Measurements from ENCODE around the gene HDAC4.

HDAC4 gene

DNA sequence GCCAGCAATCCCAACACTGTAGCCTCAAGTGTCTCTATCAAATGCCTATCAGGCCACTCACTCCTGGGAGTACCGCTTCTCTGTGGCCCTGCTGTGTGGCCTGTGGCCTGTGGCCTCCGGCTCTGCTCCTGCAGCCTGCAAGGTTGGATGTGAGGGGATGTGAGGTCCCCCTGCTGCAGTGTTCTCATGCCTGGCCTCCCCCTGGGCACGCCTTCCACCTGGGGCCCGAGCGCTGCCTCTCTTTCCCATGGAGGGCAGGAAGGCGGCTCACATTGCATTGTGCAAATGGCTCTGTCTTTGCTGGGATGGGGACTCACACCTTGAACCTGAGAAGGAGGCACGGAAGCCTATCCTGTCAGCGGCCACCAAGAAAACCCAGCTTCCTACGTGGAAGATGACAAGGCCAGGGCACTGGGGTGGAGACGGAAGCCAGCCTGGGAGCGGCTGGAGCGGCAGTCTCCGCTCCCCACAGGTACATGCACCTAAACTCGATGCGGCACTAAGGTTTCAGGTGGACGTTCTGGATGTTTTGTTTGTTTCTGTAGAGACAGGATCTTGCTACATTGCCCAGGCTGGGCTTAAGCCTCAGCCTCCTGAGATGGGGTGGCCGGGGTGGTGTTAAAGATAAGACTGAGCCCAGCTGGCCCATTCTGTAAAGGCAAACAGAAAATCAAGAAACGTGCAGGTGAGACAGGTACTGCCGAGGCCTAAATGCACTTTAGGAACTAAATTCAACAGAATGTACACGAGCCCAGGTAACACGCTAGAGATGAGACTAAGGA lies 140.1 kb downstream of the HDAC4 start:
- no peak overlapping the region for H3K9ac ChIP-seq (ENCODE audit: low read depth in 1 of 2, low read length in 2 of 2)
- no peaks in the 10 kb centered on the region for H3K27me3 ChIP-seq (ENCODE audit: control insufficient read depth in 2 of 2, insufficient read depth in 2 of 2, low read length in 2 of 2)
- no peak overlapping the region for H3K4me3 ChIP-seq (ENCODE audit: low read length in 2 of 2)
- peaks cover 18 to 27% of the 10 kb centered on the region in 2 donors for H3K4me1 ChIP-seq (ENCODE audit: control insufficient read depth in 2 of 2, insufficient read depth in 2 of 2, low read length in 2 of 2)
- no peak overlapping the region for H3K27ac ChIP-seq (ENCODE audit: low read depth in 2 of 2, low read length in 2 of 2)
- no peaks in the 10 kb centered on the region for H3K9me3 ChIP-seq (ENCODE audit: control insufficient read depth in 2 of 2, low read length in 2 of 2)
- H3K36me3 ChIP-seq (ENCODE audit: control insufficient read depth in 2 of 2, insufficient read depth in 2 of 2, low read length in 2 of 2), result peaks cover 0 to 3% of the 10 kb centered on the region in 2 donors

DNA sequence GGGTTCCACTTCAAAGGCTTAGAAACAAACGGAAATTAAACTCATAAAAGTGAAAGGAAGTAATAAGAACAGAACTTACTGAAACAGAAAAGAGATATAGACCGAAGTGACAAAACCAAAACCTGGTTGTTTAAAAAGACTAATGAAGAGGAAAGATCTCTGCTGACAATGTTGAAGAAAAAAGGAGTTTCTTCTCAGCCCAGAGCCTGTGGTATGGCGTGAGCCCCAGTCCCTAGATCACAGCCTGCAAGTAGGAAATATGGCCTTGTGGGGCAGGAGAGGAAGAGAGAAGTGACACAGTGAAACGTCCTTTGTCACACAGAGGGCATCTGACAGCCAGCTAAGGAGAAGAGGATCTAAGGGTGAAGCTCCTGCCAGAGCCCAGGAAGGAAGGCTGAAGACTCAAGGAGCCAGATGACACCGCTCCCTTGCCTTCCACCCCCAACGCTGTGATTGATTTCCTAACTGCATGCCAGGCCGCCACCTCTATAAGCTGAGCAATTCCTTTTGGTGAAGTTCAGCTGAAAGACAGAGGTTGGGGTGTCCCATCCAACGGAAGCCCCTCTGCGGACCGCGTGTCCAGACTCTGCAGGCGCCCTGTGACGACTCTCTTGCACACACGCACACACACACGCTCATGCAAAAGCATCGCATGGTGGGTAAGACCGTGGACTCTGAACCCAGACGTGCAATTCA lies 141.1 kb downstream of the HDAC4 start:
- H3K4me3 ChIP-seq (ENCODE audit: low read length in 2 of 2), result peak overlapping the region in 1 of 2 donors; percentile 9

DNA sequence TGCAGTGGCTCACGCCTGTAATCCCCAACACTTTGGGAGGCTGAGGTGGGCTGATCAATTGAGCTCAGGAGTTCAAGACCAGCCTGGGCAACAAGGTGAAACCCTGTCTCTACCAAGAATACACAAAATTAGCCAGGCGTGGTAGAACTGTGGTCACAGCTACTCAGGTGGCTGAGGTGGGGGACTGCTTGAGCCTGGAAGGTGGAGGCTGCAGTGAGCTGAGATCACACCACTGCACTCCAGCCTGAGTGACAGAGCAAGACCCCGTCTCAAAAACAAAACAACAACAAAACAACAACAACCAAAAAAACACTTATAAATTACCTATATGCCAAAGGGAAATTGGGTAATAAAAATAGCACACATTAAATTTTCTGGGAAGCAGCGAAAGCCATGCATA lies 141.6 kb downstream of the HDAC4 start:
- H3K4me1 ChIP-seq (ENCODE audit: control insufficient read depth in 2 of 2, insufficient read depth in 2 of 2, low read length in 2 of 2), result peaks cover 3 to 14% of the 10 kb centered on the region in 2 donors
- H3K27ac ChIP-seq (ENCODE audit: low read depth in 2 of 2, low read length in 2 of 2), result no peak overlapping the region
- no peak overlapping the region for H3K9ac ChIP-seq (ENCODE audit: low read depth in 1 of 2, low read length in 2 of 2)
- no peaks in the 10 kb centered on the region for H3K9me3 ChIP-seq (ENCODE audit: control insufficient read depth in 2 of 2, low read length in 2 of 2)
- peaks cover 0 to 3% of the 10 kb centered on the region in 2 donors for H3K36me3 ChIP-seq (ENCODE audit: control insufficient read depth in 2 of 2, insufficient read depth in 2 of 2, low read length in 2 of 2)
- no peaks in the 10 kb centered on the region for H3K27me3 ChIP-seq (ENCODE audit: control insufficient read depth in 2 of 2, insufficient read depth in 2 of 2, low read length in 2 of 2)
- H3K4me3 ChIP-seq (ENCODE audit: low read length in 2 of 2), result peak overlapping the region in 1 of 2 donors; percentile 9

More for the DNA sequence above, 141.1 kb downstream of the HDAC4 start:
- H3K27me3 ChIP-seq (ENCODE audit: control insufficient read depth in 2 of 2, insufficient read depth in 2 of 2, low read length in 2 of 2), result no peaks in the 10 kb centered on the region
- peaks cover 0 to 3% of the 10 kb centered on the region in 2 donors for H3K36me3 ChIP-seq (ENCODE audit: control insufficient read depth in 2 of 2, insufficient read depth in 2 of 2, low read length in 2 of 2)
- H3K27ac ChIP-seq (ENCODE audit: low read depth in 2 of 2, low read length in 2 of 2), result peak overlapping the region in 1 of 2 donors; percentile 38
- peaks cover 9 to 17% of the 10 kb centered on the region in 2 donors for H3K4me1 ChIP-seq (ENCODE audit: control insufficient read depth in 2 of 2, insufficient read depth in 2 of 2, low read length in 2 of 2)
- no peak overlapping the region for H3K9ac ChIP-seq (ENCODE audit: low read depth in 1 of 2, low read length in 2 of 2)
- no peaks in the 10 kb centered on the region for H3K9me3 ChIP-seq (ENCODE audit: control insufficient read depth in 2 of 2, low read length in 2 of 2)

DNA sequence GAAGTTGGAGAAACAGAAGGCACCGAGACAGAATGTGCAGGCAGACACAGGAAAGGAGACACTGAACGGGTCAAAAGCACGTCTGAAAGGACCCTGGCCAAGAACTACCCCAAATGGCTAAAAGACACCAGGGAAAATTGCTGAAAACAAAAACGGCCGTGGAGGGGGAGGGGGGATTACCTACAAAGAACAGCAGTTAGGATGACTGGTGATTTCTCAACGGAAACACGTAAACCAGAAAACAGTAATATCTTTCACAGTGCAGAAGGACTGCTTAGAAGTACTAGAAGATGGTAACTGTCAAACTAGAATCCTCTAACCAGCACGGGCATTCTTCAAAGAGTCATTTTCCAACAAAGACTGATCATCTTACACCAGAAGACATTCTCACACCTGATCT lies 142.6 kb downstream of the HDAC4 start:
- Histone ChIP-seq H3K27ac (ENCODE audit: low read depth in 2 of 2, low read length in 2 of 2) (no peak overlapping the region), H3K36me3 (ENCODE audit: control insufficient read depth in 2 of 2, insufficient read depth in 2 of 2, low read length in 2 of 2) (peaks cover 0 to 3% of the 10 kb centered on the region in 2 donors), H3K9ac (ENCODE audit: low read depth in 1 of 2, low read length in 2 of 2) (no peak overlapping the region), H3K9me3 (ENCODE audit: control insufficient read depth in 2 of 2, low read length in 2 of 2) (no peaks in the 10 kb centered on the region), H3K4me3 (ENCODE audit: low read length in 2 of 2) (no peak overlapping the region), H3K4me1 (ENCODE audit: control insufficient read depth in 2 of 2, insufficient read depth in 2 of 2, low read length in 2 of 2) (peaks cover 0 to 9% of the 10 kb centered on the region in 2 donors), H3K27me3 (ENCODE audit: control insufficient read depth in 2 of 2, insufficient read depth in 2 of 2, low read length in 2 of 2) (no peaks in the 10 kb centered on the region)

DNA sequence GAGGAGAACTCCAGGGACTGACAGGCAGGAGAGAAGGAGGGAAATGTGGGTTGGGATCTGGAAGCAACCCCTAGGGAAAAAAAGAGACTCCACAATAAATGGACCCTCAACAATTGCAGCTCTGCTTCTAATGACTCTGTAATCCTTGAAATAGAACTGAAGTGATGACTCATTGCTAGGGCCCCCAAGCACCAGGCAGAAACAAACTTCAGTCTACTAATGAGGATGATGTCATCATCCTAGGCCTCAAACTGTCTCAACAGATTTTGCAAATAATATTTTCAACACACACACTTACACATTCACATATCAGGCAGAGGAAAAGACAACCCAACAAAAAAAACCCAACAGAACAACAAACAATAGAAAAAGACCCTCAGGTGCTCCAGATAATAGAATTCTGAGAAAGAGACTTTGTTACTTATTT lies 143.3 kb downstream of the HDAC4 start:
- Histone ChIP-seq H3K27me3 (ENCODE audit: control insufficient read depth in 2 of 2, insufficient read depth in 2 of 2, low read length in 2 of 2) (no peaks in the 10 kb centered on the region), H3K9ac (ENCODE audit: low read depth in 1 of 2, low read length in 2 of 2) (no peak overlapping the region), H3K4me1 (ENCODE audit: control insufficient read depth in 2 of 2, insufficient read depth in 2 of 2, low read length in 2 of 2) (peaks cover 0 to 9% of the 10 kb centered on the region in 2 donors), H3K27ac (ENCODE audit: low read depth in 2 of 2, low read length in 2 of 2) (no peak overlapping the region), H3K36me3 (ENCODE audit: control insufficient read depth in 2 of 2, insufficient read depth in 2 of 2, low read length in 2 of 2) (peaks cover 0 to 3% of the 10 kb centered on the region in 2 donors), H3K9me3 (ENCODE audit: control insufficient read depth in 2 of 2, low read length in 2 of 2) (no peaks in the 10 kb centered on the region), H3K4me3 (ENCODE audit: low read length in 2 of 2) (no peak overlapping the region)

DNA sequence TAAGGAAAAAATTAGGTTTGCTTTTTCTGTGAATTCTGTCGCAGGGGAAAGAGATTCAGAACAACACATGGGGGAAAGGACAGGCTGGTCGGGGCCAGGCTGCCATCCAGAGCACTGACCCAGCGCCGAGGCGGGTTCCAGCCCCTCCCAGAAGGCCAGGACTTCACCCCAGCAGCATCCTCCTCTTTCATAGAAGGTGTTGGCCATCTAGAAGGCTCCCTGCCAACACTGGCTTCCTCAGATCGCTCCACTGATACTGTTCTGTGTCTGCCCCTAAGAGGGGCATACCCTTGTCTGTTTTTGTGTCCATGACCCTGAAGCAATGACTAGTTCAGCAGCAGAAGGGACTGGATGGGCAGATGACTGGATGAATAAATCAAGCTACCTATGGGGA lies 144.5 kb downstream of the HDAC4 start:
- no peak overlapping the region for H3K9ac ChIP-seq (ENCODE audit: low read depth in 1 of 2, low read length in 2 of 2)
- H3K4me3 ChIP-seq (ENCODE audit: low read length in 2 of 2), result no peak overlapping the region

DNA sequence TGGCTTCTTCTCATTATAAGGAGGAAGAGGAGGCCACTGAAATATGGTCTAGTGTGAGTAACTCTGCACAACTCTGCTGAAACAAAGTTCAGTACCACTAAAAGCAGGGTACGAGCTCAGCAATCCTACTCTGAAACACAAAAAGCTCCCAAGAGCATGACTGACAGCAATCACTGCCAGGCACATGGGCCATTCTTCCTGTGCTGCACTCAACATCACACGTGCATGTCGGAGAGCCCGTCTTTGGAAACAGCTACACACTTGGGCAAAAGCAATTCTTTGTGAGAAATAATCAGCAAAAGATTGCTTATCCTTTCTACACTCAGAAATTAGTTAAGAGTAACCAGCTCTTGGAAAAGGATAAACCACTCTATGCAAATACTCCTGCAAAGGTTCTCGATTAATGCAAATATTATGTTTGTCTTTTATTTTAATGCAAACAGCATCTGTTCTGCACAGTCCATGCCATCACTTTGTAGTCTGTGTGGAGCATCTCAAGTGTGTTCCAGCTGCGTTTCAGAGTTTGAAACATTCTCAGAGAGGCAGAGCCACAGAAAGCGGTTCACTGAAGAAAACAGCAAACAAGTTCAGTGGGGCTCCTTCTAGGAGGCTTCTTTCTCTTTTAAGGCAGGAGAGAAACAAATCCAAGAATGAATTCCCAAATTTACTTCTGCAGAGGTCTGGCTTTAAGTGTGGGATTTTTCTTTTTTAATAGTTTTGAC lies 145.0 kb downstream of the HDAC4 start:
- Histone ChIP-seq H3K27ac (ENCODE audit: low read depth in 2 of 2, low read length in 2 of 2) (no peak overlapping the region), H3K4me1 (ENCODE audit: control insufficient read depth in 2 of 2, insufficient read depth in 2 of 2, low read length in 2 of 2) (peaks cover 0 to 9% of the 10 kb centered on the region in 2 donors), H3K9ac (ENCODE audit: low read depth in 1 of 2, low read length in 2 of 2) (no peak overlapping the region)

More for the DNA sequence above, 144.5 kb downstream of the HDAC4 start:
- Histone ChIP-seq H3K36me3 (ENCODE audit: control insufficient read depth in 2 of 2, insufficient read depth in 2 of 2, low read length in 2 of 2) (peaks cover 0 to 3% of the 10 kb centered on the region in 2 donors), H3K9me3 (ENCODE audit: control insufficient read depth in 2 of 2, low read length in 2 of 2) (no peaks in the 10 kb centered on the region), H3K4me1 (ENCODE audit: control insufficient read depth in 2 of 2, insufficient read depth in 2 of 2, low read length in 2 of 2) (peaks cover 0 to 9% of the 10 kb centered on the region in 2 donors), H3K27me3 (ENCODE audit: control insufficient read depth in 2 of 2, insufficient read depth in 2 of 2, low read length in 2 of 2) (no peaks in the 10 kb centered on the region), H3K27ac (ENCODE audit: low read depth in 2 of 2, low read length in 2 of 2) (no peak overlapping the region)

DNA sequence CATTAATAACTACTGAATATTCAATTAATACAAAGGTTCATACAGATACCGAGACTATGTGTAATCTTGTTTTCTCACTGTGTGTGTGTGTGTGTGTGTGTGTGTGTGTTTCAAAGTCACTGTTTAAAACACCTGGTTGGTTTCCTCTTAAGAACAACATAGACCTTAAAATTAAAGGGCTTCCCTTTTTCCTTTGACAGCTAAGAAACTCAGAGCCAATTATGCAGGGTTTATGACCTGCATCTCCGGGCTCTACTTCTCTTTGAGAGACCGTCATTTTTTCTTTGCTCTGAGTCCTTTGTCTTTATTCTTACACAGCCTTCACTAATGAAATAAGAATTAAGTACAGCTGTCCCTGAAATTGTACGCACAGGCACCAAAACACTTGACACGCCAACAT lies 145.6 kb downstream of the HDAC4 start:
- H3K27ac ChIP-seq (ENCODE audit: low read depth in 2 of 2, low read length in 2 of 2), result no peak overlapping the region
- H3K4me3 ChIP-seq (ENCODE audit: low read length in 2 of 2), result no peak overlapping the region
- H3K9ac ChIP-seq (ENCODE audit: low read depth in 1 of 2, low read length in 2 of 2), result no peak overlapping the region
- peaks cover 0 to 10% of the 10 kb centered on the region in 2 donors for H3K4me1 ChIP-seq (ENCODE audit: control insufficient read depth in 2 of 2, insufficient read depth in 2 of 2, low read length in 2 of 2)
- no peaks in the 10 kb centered on the region for H3K9me3 ChIP-seq (ENCODE audit: control insufficient read depth in 2 of 2, low read length in 2 of 2)
- H3K27me3 ChIP-seq (ENCODE audit: control insufficient read depth in 2 of 2, insufficient read depth in 2 of 2, low read length in 2 of 2), result no peaks in the 10 kb centered on the region
- no peaks in the 10 kb centered on the region for H3K36me3 ChIP-seq (ENCODE audit: control insufficient read depth in 2 of 2, insufficient read depth in 2 of 2, low read length in 2 of 2)

More for the DNA sequence above, 145.0 kb downstream of the HDAC4 start:
- Histone ChIP-seq H3K27me3 (ENCODE audit: control insufficient read depth in 2 of 2, insufficient read depth in 2 of 2, low read length in 2 of 2) (no peaks in the 10 kb centered on the region), H3K4me3 (ENCODE audit: low read length in 2 of 2) (no peak overlapping the region), H3K36me3 (ENCODE audit: control insufficient read depth in 2 of 2, insufficient read depth in 2 of 2, low read length in 2 of 2) (peaks cover 0 to 3% of the 10 kb centered on the region in 2 donors), H3K9me3 (ENCODE audit: control insufficient read depth in 2 of 2, low read length in 2 of 2) (no peaks in the 10 kb centered on the region)

DNA sequence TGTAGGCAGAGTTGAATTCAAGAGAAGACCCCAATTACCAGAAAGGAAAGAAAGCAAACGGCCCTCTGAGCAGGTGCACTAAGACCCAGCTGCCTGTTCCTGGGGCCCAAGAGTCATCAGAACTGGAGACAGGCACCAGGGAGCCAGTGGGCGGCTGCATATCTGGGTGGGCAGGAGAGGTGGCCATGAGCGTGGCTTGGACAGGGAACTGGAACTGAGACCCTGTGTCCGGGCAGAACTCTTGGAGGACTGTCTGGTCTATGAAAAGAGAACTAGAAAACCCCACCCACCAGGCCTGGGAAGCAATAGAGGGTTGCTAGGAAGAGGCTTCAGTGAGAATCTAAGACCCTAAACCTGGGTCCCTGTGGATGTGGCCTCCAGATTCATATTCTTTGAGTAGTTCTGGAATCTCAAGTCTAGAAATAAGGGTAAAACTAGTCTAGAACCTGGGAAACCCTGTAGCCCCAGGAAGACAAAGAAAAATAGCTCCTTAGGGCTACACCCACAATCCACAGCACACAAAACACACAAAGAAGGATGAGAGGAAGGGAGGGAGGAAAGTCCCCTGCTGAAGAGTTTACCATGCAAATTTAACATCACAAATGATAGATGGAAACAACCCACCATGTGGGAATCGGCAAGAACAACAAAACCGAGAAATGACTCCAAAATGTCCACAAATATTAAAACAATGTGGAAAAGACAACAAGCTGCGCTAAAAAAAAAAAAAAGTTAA lies 147.0 kb downstream of the HDAC4 start:
- Histone ChIP-seq H3K9me3 (ENCODE audit: control insufficient read depth in 2 of 2, low read length in 2 of 2) (no peaks in the 10 kb centered on the region), H3K9ac (ENCODE audit: low read depth in 1 of 2, low read length in 2 of 2) (no peak overlapping the region), H3K27ac (ENCODE audit: low read depth in 2 of 2, low read length in 2 of 2) (peak overlapping the region in 1 of 2 donors; percentile 55), H3K27me3 (ENCODE audit: control insufficient read depth in 2 of 2, insufficient read depth in 2 of 2, low read length in 2 of 2) (no peaks in the 10 kb centered on the region), H3K4me1 (ENCODE audit: control insufficient read depth in 2 of 2, insufficient read depth in 2 of 2, low read length in 2 of 2) (peaks cover 0 to 4% of the 10 kb centered on the region in 2 donors), H3K36me3 (ENCODE audit: control insufficient read depth in 2 of 2, insufficient read depth in 2 of 2, low read length in 2 of 2) (no peaks in the 10 kb centered on the region), H3K4me3 (ENCODE audit: low read length in 2 of 2) (no peak overlapping the region)
